Measurements from ENCODE around the gene NKAIN1. TPM values are rescaled to one million over a fixed set of nuclear protein-coding genes. Genes with fewer than 3 reads are reported as not detected.
"Not testable (repeated sequence)": the region's sequence is repeated elsewhere in the genome, so short reads cannot be mapped to it uniquely, and the experiment has no call there.

NKAIN1 gene
- not detected for total RNA-seq

- Histone ChIP-seq H3K4me3 (ENCODE audit: low read length in 3 of 3) (peak within 1 kb of the TSS; percentile 51 to 69 (median 63)), H3K9ac (ENCODE audit: low read depth in 1 of 3, low read length in 3 of 3) (peak within 1 kb of the TSS in 2 of 3 donors; percentile 56 to 60), H3K36me3 (ENCODE audit: control insufficient read depth in 3 of 3, insufficient read depth in 3 of 3, low read length in 3 of 3) (no peaks in the 10 kb centered on the region), H3K27me3 (ENCODE audit: control insufficient read depth in 3 of 3, insufficient read depth in 3 of 3, low read length in 3 of 3) (peaks cover 12 to 25% (median 16%) of the 10 kb centered on the region in 3 donors), H3K4me1 (ENCODE audit: control insufficient read depth in 3 of 3, insufficient read depth in 3 of 3, low read length in 3 of 3) (peaks cover 4 to 30% (median 10%) of the 10 kb centered on the region in 3 donors), H3K9me3 (ENCODE audit: control insufficient read depth in 3 of 3, low read length in 3 of 3) (no peaks in the 10 kb centered on the region), H3K27ac (ENCODE audit: low read depth, low read length) (no peak within 1 kb of the TSS)
These were observed at the start of gene NKAIN1 for GRCh38 chr1:31239653-31240241. Gene NKAIN1 (minus strand): TSS chr1:31239887. CDS start chr1:31239547, 340 bp downstream.

- peaks cover 42 to 55% (median 48%) of the 10 kb centered on the region in 3 donors for H3K36me3 ChIP-seq (ENCODE audit: control insufficient read depth in 3 of 3, insufficient read depth in 3 of 3, low read length in 3 of 3)
These were observed 49.3 kb upstream of the NKAIN1 start for GRCh38 chr1:31289021-31289420.

GRCh38 chr1:31287791-31288190, 48.1 kb upstream of the NKAIN1 start:
- not testable (repeated sequence) for H3K27ac ChIP-seq (ENCODE audit: low read depth, low read length); H3K9ac ChIP-seq (ENCODE audit: low read depth in 1 of 3, low read length in 3 of 3); H3K4me3 ChIP-seq (ENCODE audit: low read length in 3 of 3); H3K9me3 ChIP-seq (ENCODE audit: control insufficient read depth in 3 of 3, low read length in 3 of 3); H3K27me3 ChIP-seq (ENCODE audit: control insufficient read depth in 3 of 3, insufficient read depth in 3 of 3, low read length in 3 of 3); H3K4me1 ChIP-seq (ENCODE audit: control insufficient read depth in 3 of 3, insufficient read depth in 3 of 3, low read length in 3 of 3)
- H3K36me3 ChIP-seq (ENCODE audit: control insufficient read depth in 3 of 3, insufficient read depth in 3 of 3, low read length in 3 of 3) = peaks cover 34 to 52% (median 43%) of the 10 kb centered on the region in 3 donors

More at GRCh38 chr1:31289021-31289420, 49.3 kb upstream of the NKAIN1 start:
- Histone ChIP-seq H3K4me1 (ENCODE audit: control insufficient read depth in 3 of 3, insufficient read depth in 3 of 3, low read length in 3 of 3) (no peaks in the 10 kb centered on the region), H3K27me3 (ENCODE audit: control insufficient read depth in 3 of 3, insufficient read depth in 3 of 3, low read length in 3 of 3) (no peaks in the 10 kb centered on the region), H3K9ac (ENCODE audit: low read depth in 1 of 3, low read length in 3 of 3) (no peak overlapping the region), H3K9me3 (ENCODE audit: control insufficient read depth in 3 of 3, low read length in 3 of 3) (no peaks in the 10 kb centered on the region), H3K27ac (ENCODE audit: low read depth, low read length) (no peak overlapping the region), H3K4me3 (ENCODE audit: low read length in 3 of 3) (no peak overlapping the region)

- H3K9me3 ChIP-seq (ENCODE audit: control insufficient read depth in 3 of 3, low read length in 3 of 3); H3K9ac ChIP-seq (ENCODE audit: low read depth in 1 of 3, low read length in 3 of 3); H3K4me3 ChIP-seq (ENCODE audit: low read length in 3 of 3); H3K4me1 ChIP-seq (ENCODE audit: control insufficient read depth in 3 of 3, insufficient read depth in 3 of 3, low read length in 3 of 3); H3K27me3 ChIP-seq (ENCODE audit: control insufficient read depth in 3 of 3, insufficient read depth in 3 of 3, low read length in 3 of 3); H3K27ac ChIP-seq (ENCODE audit: low read depth, low read length): not testable (repeated sequence)
- H3K36me3 ChIP-seq (ENCODE audit: control insufficient read depth in 3 of 3, insufficient read depth in 3 of 3, low read length in 3 of 3) = peaks cover 15 to 56% (median 42%) of the 10 kb centered on the region in 3 donors
These were observed 42.7 kb upstream of the NKAIN1 start for GRCh38 chr1:31282426-31282825.

- Histone ChIP-seq H3K9ac (ENCODE audit: low read depth in 1 of 3, low read length in 3 of 3) (no peak overlapping the region), H3K36me3 (ENCODE audit: control insufficient read depth in 3 of 3, insufficient read depth in 3 of 3, low read length in 3 of 3) (peaks cover 6 to 40% (median 34%) of the 10 kb centered on the region in 3 donors), H3K27ac (ENCODE audit: low read depth, low read length) (no peak overlapping the region), H3K9me3 (ENCODE audit: control insufficient read depth in 3 of 3, low read length in 3 of 3) (no peaks in the 10 kb centered on the region), H3K27me3 (ENCODE audit: control insufficient read depth in 3 of 3, insufficient read depth in 3 of 3, low read length in 3 of 3) (no peaks in the 10 kb centered on the region), H3K4me3 (ENCODE audit: low read length in 3 of 3) (no peak overlapping the region), H3K4me1 (ENCODE audit: control insufficient read depth in 3 of 3, insufficient read depth in 3 of 3, low read length in 3 of 3) (peaks cover 0 to 2% (median 0%) of the 10 kb centered on the region in 3 donors)
These were observed 33.9 kb upstream of the NKAIN1 start for GRCh38 chr1:31273619-31274018.

- peaks cover 9 to 39% (median 35%) of the 10 kb centered on the region in 3 donors for H3K36me3 ChIP-seq (ENCODE audit: control insufficient read depth in 3 of 3, insufficient read depth in 3 of 3, low read length in 3 of 3)
- H3K4me1 ChIP-seq (ENCODE audit: control insufficient read depth in 3 of 3, insufficient read depth in 3 of 3, low read length in 3 of 3) = peaks cover 0 to 2% (median 0%) of the 10 kb centered on the region in 3 donors
- no peak overlapping the region for H3K4me3 ChIP-seq (ENCODE audit: low read length in 3 of 3)
- no peaks in the 10 kb centered on the region for H3K9me3 ChIP-seq (ENCODE audit: control insufficient read depth in 3 of 3, low read length in 3 of 3)
- H3K9ac ChIP-seq (ENCODE audit: low read depth in 1 of 3, low read length in 3 of 3) = no peak overlapping the region
- H3K27ac ChIP-seq (ENCODE audit: low read depth, low read length) = no peak overlapping the region
- no peaks in the 10 kb centered on the region for H3K27me3 ChIP-seq (ENCODE audit: control insufficient read depth in 3 of 3, insufficient read depth in 3 of 3, low read length in 3 of 3)
These were observed 32.7 kb upstream of the NKAIN1 start for GRCh38 chr1:31272369-31272768.

GRCh38 chr1:31266547-31266946, 26.9 kb upstream of the NKAIN1 start:
- H3K4me1 ChIP-seq (ENCODE audit: control insufficient read depth in 3 of 3, insufficient read depth in 3 of 3, low read length in 3 of 3) = peaks cover 11 to 31% (median 14%) of the 10 kb centered on the region in 3 donors
- H3K27me3 ChIP-seq (ENCODE audit: control insufficient read depth in 3 of 3, insufficient read depth in 3 of 3, low read length in 3 of 3) = no peaks in the 10 kb centered on the region
- peak overlapping the region in 1 of 3 donors; percentile 33 for H3K9ac ChIP-seq (ENCODE audit: low read depth in 1 of 3, low read length in 3 of 3)
- no peaks in the 10 kb centered on the region for H3K9me3 ChIP-seq (ENCODE audit: control insufficient read depth in 3 of 3, low read length in 3 of 3)
- H3K27ac ChIP-seq (ENCODE audit: low read depth, low read length) = peak overlapping the region; percentile 49
- peaks cover 9 to 42% (median 34%) of the 10 kb centered on the region in 3 donors for H3K36me3 ChIP-seq (ENCODE audit: control insufficient read depth in 3 of 3, insufficient read depth in 3 of 3, low read length in 3 of 3)
- H3K4me3 ChIP-seq (ENCODE audit: low read length in 3 of 3) = no peak overlapping the region

- Histone ChIP-seq H3K27me3 (ENCODE audit: control insufficient read depth in 3 of 3, insufficient read depth in 3 of 3, low read length in 3 of 3) (no peaks in the 10 kb centered on the region), H3K27ac (ENCODE audit: low read depth, low read length) (peak overlapping the region; percentile 66), H3K36me3 (ENCODE audit: control insufficient read depth in 3 of 3, insufficient read depth in 3 of 3, low read length in 3 of 3) (peaks cover 12 to 40% (median 35%) of the 10 kb centered on the region in 3 donors), H3K4me1 (ENCODE audit: control insufficient read depth in 3 of 3, insufficient read depth in 3 of 3, low read length in 3 of 3) (peaks cover 11 to 34% (median 14%) of the 10 kb centered on the region in 3 donors), H3K9ac (ENCODE audit: low read depth in 1 of 3, low read length in 3 of 3) (no peak overlapping the region), H3K4me3 (ENCODE audit: low read length in 3 of 3) (peak overlapping the region in 1 of 3 donors; percentile 1), H3K9me3 (ENCODE audit: control insufficient read depth in 3 of 3, low read length in 3 of 3) (no peaks in the 10 kb centered on the region)
These were observed 25.2 kb upstream of the NKAIN1 start for GRCh38 chr1:31264790-31265386.

- H3K27me3 ChIP-seq (ENCODE audit: control insufficient read depth in 3 of 3, insufficient read depth in 3 of 3, low read length in 3 of 3) = no peaks in the 10 kb centered on the region
- H3K27ac ChIP-seq (ENCODE audit: low read depth, low read length) = peak overlapping the region; percentile 66
- H3K9ac ChIP-seq (ENCODE audit: low read depth in 1 of 3, low read length in 3 of 3) = no peak overlapping the region
- H3K4me1 ChIP-seq (ENCODE audit: control insufficient read depth in 3 of 3, insufficient read depth in 3 of 3, low read length in 3 of 3) = peaks cover 11 to 39% (median 16%) of the 10 kb centered on the region in 3 donors
- no peak overlapping the region for H3K4me3 ChIP-seq (ENCODE audit: low read length in 3 of 3)
- H3K36me3 ChIP-seq (ENCODE audit: control insufficient read depth in 3 of 3, insufficient read depth in 3 of 3, low read length in 3 of 3) = peaks cover 20 to 41% (median 36%) of the 10 kb centered on the region in 3 donors
- H3K9me3 ChIP-seq (ENCODE audit: control insufficient read depth in 3 of 3, low read length in 3 of 3) = no peaks in the 10 kb centered on the region
These were observed 23.7 kb upstream of the NKAIN1 start for GRCh38 chr1:31263408-31263807.

GRCh38 chr1:31262393-31262792, 22.7 kb upstream of the NKAIN1 start:
- not testable (repeated sequence) for H3K27ac ChIP-seq (ENCODE audit: low read depth, low read length); H3K27me3 ChIP-seq (ENCODE audit: control insufficient read depth in 3 of 3, insufficient read depth in 3 of 3, low read length in 3 of 3); H3K9me3 ChIP-seq (ENCODE audit: control insufficient read depth in 3 of 3, low read length in 3 of 3); H3K4me3 ChIP-seq (ENCODE audit: low read length in 3 of 3); H3K9ac ChIP-seq (ENCODE audit: low read depth in 1 of 3, low read length in 3 of 3)
- peaks cover 18 to 35% (median 32%) of the 10 kb centered on the region in 3 donors for H3K36me3 ChIP-seq (ENCODE audit: control insufficient read depth in 3 of 3, insufficient read depth in 3 of 3, low read length in 3 of 3)
- H3K4me1 ChIP-seq (ENCODE audit: control insufficient read depth in 3 of 3, insufficient read depth in 3 of 3, low read length in 3 of 3) = peaks cover 17 to 49% (median 19%) of the 10 kb centered on the region in 3 donors
